Right atrium auricular region (tissue), 2 donors: ENCODE results near the gene TCF20. TPM values are rescaled to one million over a fixed set of nuclear protein-coding genes. Genes with fewer than 3 reads are reported as not detected.

Experiments
- DNase-seq: peaks from one replicate; pipeline ENCODE4 v3.0.0-alpha.2; 2019; ENCODE audit warnings: low spot score
- H3K27ac ChIP-seq, 2 donors: fragments of 200-600 bp; sonication (generic); 1 replicate in 1 of 2; 2 replicates in 1 of 2; pipeline ENCODE4 v1.5.1; 2016 to 2019
- H3K27me3 ChIP-seq, 2 donors: fragments of 200-600 bp; sonication (generic); one replicate each; pipeline versions ENCODE4 v1.5.1 to v1.6.0; 2017 to 2019
- H3K36me3 ChIP-seq: fragments of 200-600 bp; sonication (generic); one replicate; pipeline ENCODE4 v1.5.1; 2016
- H3K4me1 ChIP-seq, 2 donors: fragments of 200-600 bp; sonication (generic); one replicate each; pipeline versions ENCODE4 v1.5.1 to v1.6.0; 2017 to 2019
- H3K4me3 ChIP-seq, 2 donors: fragments of 200-600 bp; sonication (generic); 1 replicate in 1 of 2; 2 replicates in 1 of 2; pipeline ENCODE4 v1.5.1; 2017 to 2019; ENCODE audit warnings: mild to moderate bottlenecking in 1 of 2, moderate library complexity in 1 of 2
- H3K9me3 ChIP-seq, 2 donors: fragments of 200-600 bp; sonication (generic); one replicate each; pipeline ENCODE4 v1.5.1; 2019
- CTCF ChIP-seq, 2 donors: fragments of 200-600 bp; sonication (generic); IDR thresholded peaks; one replicate each; pipeline ENCODE4 v1.5.1; 2019; ENCODE audit warnings: antibody characterized with exemption in 2 of 2
- total RNA-seq, 2 donors: library from RNA; depleted of rRNA; stranded (reverse); fragments of >200 nt; gene quantifications; one replicate each; pipeline ENCODE4 v1.1.0, GENCODE V29; 2016

Gene TCF20
- total RNA-seq: 10 to 100 TPM; 13.6 to 15.5 TPM

GRCh38 chr22:42270510-42271190 lies at the start of gene TCF20:
Gene TCF20, minus strand, starts transcription at chr22:42270653. Its CDS starts 55,348 bp downstream, at chr22:42215305.
- Histone ChIP-seq H3K27me3 (no peaks in the 10 kb centered on the region), H3K9me3 (no peaks in the 10 kb centered on the region), H3K36me3 (no peaks in the 10 kb centered on the region), H3K4me3 (peak within 1 kb of the TSS; percentile 91 to 99), H3K27ac (peak within 1 kb of the TSS; percentile 79 to 84), H3K4me1 (peaks cover 0 to 19% of the 10 kb centered on the region in 2 donors)
- no peak for TF ChIP-seq CTCF (IDR thresholded peaks at IDR 0.05)
- DNase-seq: peak; percentile 69

- no peak for TF ChIP-seq CTCF (IDR thresholded peaks at IDR 0.05)
- no peak for DNase-seq
- Histone ChIP-seq H3K27ac (no peak overlapping the region), H3K36me3 (no peaks in the 10 kb centered on the region), H3K27me3 (no peaks in the 10 kb centered on the region), H3K4me1 (peaks cover 0 to 5% of the 10 kb centered on the region in 2 donors), H3K4me3 (no peak overlapping the region), H3K9me3 (no peaks in the 10 kb centered on the region)
These were observed 48.9 kb upstream of the TCF20 start for GRCh38 chr22:42319386-42319785.

GRCh38 chr22:42318967-42319366 lies 48.5 kb upstream of the TCF20 start:
- no peaks in the 10 kb centered on the region for H3K36me3 ChIP-seq
- no peak for TF ChIP-seq CTCF (IDR thresholded peaks at IDR 0.05)
- no peak for DNase-seq
- H3K4me3 ChIP-seq: no peak overlapping the region
- H3K4me1 ChIP-seq: peaks cover 0 to 9% of the 10 kb centered on the region in 2 donors
- no peak overlapping the region for H3K27ac ChIP-seq
- no peaks in the 10 kb centered on the region for H3K27me3 ChIP-seq
- H3K9me3 ChIP-seq: no peaks in the 10 kb centered on the region

- H3K27me3 ChIP-seq: no peaks in the 10 kb centered on the region
- no peak for DNase-seq
- peaks cover 0 to 10% of the 10 kb centered on the region in 2 donors for H3K4me1 ChIP-seq
- H3K4me3 ChIP-seq: no peak overlapping the region
- H3K9me3 ChIP-seq: no peaks in the 10 kb centered on the region
- H3K36me3 ChIP-seq: no peaks in the 10 kb centered on the region
- TF ChIP-seq CTCF (IDR thresholded peaks at IDR 0.05): no peak
- H3K27ac ChIP-seq: no peak overlapping the region
These were observed 47.5 kb upstream of the TCF20 start for GRCh38 chr22:42317691-42318547.

- peaks cover 0 to 10% of the 10 kb centered on the region in 2 donors for H3K4me1 ChIP-seq
- H3K4me3 ChIP-seq: no peak overlapping the region
- no peaks in the 10 kb centered on the region for H3K9me3 ChIP-seq
- H3K27me3 ChIP-seq: no peaks in the 10 kb centered on the region
- no peaks in the 10 kb centered on the region for H3K36me3 ChIP-seq
- no peak overlapping the region for H3K27ac ChIP-seq
- DNase-seq: no peak
- no peak for TF ChIP-seq CTCF (IDR thresholded peaks at IDR 0.05)
These were observed 46.6 kb upstream of the TCF20 start for GRCh38 chr22:42317008-42317407.
